ENCODE measurements around the gene PDAP1.

GRCh38 chr7:99409806-99410205 lies 1.4 kb upstream of the PDAP1 start:
- TF ChIP-seq CTCF (conservative IDR thresholded peaks at IDR 0.05 in 1 of 2, IDR thresholded peaks at IDR 0.05 in 1 of 2; ENCODE audit: extremely low read depth in 1 of 2, insufficient read depth in 1 of 2, low read depth in 1 of 2, low read length in 2 of 2) (no peak), EZH2 (IDR thresholded peaks at IDR 0.05; ENCODE audit: borderline replicate concordance, low read length) (no peak)
